ENCODE data around the gene CSF2RB.

CSF2RB gene

GRCh38 chr22:36938886-36939285 is 25.5 kb downstream of the CSF2RB start:
- no peak for DNase-seq (ENCODE audit: low read depth, low spot score)
- no peak overlapping the region for H3K4me3 ChIP-seq (ENCODE audit: low read depth, low read length)
- in situ Hi-C loops (cut with HindIII; ENCODE audit: low sequenced_read_pairs) = no loop called here
- TF ChIP-seq CTCF (IDR thresholded peaks at IDR 0.05; ENCODE audit: low read depth, low read length) = no peak

DNA sequence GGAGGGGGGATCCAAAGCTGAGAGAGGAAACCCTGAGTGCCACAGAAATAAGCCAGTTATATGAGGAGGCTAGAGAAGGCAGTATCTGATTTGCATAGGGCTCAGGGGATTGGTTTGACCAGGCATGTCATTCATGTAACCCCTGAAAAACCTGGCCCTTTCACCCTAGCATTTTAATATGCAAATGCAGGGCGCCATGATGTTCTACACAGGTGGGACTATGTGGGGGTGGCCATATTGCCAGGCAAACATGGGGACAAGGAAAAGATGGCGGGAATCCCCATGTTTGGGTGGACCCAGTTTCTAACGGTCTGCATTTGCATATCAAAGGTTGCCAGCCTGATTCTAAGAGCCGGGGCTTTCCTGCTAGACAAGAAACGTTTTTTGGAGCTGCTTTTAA is 27.2 kb downstream of the CSF2RB start:
- H3K4me3 ChIP-seq (ENCODE audit: low read depth, low read length) = no peak overlapping the region
- no peak for TF ChIP-seq CTCF (IDR thresholded peaks at IDR 0.05; ENCODE audit: low read depth, low read length)
- no peak for DNase-seq (ENCODE audit: low read depth, low spot score)
- in situ Hi-C loops (cut with HindIII; ENCODE audit: low sequenced_read_pairs) = no loop called here

- TF ChIP-seq CTCF (IDR thresholded peaks at IDR 0.05; ENCODE audit: low read depth, low read length) = no peak
- no peak overlapping the region for H3K4me3 ChIP-seq (ENCODE audit: low read depth, low read length)
- no peak for DNase-seq (ENCODE audit: low read depth, low spot score)
- in situ Hi-C loops (cut with HindIII; ENCODE audit: low sequenced_read_pairs) = no loop called here
Observed at GRCh38 chr22:36942556-36942955, 29.1 kb downstream of the CSF2RB start.

GRCh38 chr22:36946421-36947158 is 33.2 kb downstream of the CSF2RB start:
- no peak for DNase-seq (ENCODE audit: low read depth, low spot score)
- in situ Hi-C loops (cut with HindIII; ENCODE audit: low sequenced_read_pairs) = no loop called here
- no peak for TF ChIP-seq CTCF (IDR thresholded peaks at IDR 0.05; ENCODE audit: low read depth, low read length)
- H3K4me3 ChIP-seq (ENCODE audit: low read depth, low read length) = no peak overlapping the region

- in situ Hi-C loops (cut with HindIII; ENCODE audit: low sequenced_read_pairs) = no loop called here
- no peak for TF ChIP-seq CTCF (IDR thresholded peaks at IDR 0.05; ENCODE audit: low read depth, low read length)
- H3K4me3 ChIP-seq (ENCODE audit: low read depth, low read length) = no peak overlapping the region
- no peak for DNase-seq (ENCODE audit: low read depth, low spot score)
Observed at GRCh38 chr22:36948273-36949225, 35.1 kb downstream of the CSF2RB start.

DNA sequence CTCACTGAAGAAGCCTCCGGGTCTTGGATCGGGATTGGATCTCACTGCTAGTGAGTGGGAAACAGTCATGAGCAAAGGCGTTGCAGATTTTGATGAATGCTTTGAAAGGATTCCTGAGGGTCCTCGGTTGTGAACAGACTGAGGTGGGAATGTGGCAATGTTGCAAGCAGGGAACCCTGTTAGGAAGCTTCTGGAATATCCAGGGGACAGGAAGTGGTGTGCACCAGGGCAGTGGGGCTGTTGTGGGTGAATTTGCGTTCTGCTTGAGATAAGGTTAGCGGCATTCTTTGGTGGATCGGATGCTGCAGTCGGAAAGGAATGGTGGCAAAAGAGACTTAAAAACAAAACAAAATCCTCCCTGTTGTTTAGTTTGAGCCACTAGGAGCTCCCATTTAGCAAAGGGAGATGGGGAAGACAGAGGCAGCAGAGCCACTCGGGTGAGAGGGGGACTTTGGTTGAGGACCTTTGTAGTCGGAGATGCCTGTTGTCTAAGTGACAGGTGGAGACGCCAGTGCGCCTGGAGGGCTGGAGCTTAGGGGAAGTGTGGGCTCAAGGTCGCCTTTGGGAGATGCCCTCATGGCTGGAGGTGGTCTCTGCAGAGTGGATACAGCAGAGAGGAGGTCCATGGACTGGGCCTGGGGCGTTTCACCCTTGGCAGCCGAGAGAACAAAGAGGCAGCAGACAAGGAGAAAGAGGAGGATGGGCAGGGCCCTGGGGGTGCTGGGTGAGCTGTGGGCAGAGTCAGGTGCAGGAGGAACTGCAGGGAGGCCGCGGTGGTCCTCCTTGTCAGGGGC is 37.6 kb downstream of the CSF2RB start:
- DNase-seq (ENCODE audit: low read depth, low spot score) = no peak
- no peak overlapping the region for H3K4me3 ChIP-seq (ENCODE audit: low read depth, low read length)
- in situ Hi-C loops (cut with HindIII; ENCODE audit: low sequenced_read_pairs) = no loop called here
- no peak for TF ChIP-seq CTCF (IDR thresholded peaks at IDR 0.05; ENCODE audit: low read depth, low read length)
